HFF-Myc (cell line): ENCODE results near the gene ANKIB1.

Experiments used
- DNase-seq: peaks from one replicate; pipeline ENCODE4 v3.0.0-alpha.2; 2011; ENCODE audit warnings: low read depth; ENCODE audit errors: extremely low read depth
- H3K4me3 ChIP-seq: replicated peaks from 2 replicates; pipeline ENCODE4 v1.5.1; 2011; ENCODE audit warnings: low read depth, mild to moderate bottlenecking, control low read depth, low read length
- TF ChIP-seq, protein P1 (sequence below): IDR thresholded peaks from 2 replicates; pipeline ENCODE4 v1.5.1; 2012; ENCODE audit warnings: mild to moderate bottlenecking, low read depth, low read length, control low read depth; ENCODE audit errors: missing control alignments

ANKIB1 gene

GRCh38 chr7:92281031-92281430 is 35.3 kb downstream of the ANKIB1 start:
- H3K4me3 ChIP-seq, result no peak overlapping the region
- TF ChIP-seq, protein P1, sequence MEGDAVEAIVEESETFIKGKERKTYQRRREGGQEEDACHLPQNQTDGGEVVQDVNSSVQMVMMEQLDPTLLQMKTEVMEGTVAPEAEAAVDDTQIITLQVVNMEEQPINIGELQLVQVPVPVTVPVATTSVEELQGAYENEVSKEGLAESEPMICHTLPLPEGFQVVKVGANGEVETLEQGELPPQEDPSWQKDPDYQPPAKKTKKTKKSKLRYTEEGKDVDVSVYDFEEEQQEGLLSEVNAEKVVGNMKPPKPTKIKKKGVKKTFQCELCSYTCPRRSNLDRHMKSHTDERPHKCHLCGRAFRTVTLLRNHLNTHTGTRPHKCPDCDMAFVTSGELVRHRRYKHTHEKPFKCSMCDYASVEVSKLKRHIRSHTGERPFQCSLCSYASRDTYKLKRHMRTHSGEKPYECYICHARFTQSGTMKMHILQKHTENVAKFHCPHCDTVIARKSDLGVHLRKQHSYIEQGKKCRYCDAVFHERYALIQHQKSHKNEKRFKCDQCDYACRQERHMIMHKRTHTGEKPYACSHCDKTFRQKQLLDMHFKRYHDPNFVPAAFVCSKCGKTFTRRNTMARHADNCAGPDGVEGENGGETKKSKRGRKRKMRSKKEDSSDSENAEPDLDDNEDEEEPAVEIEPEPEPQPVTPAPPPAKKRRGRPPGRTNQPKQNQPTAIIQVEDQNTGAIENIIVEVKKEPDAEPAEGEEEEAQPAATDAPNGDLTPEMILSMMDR, result no peak
- no peak for DNase-seq

GRCh38 chr7:92282221-92282814 is 36.5 kb downstream of the ANKIB1 start:
- DNase-seq, result no peak
- TF ChIP-seq, protein P1, result no peak
- no peak overlapping the region for H3K4me3 ChIP-seq

- DNase-seq, result no peak
- TF ChIP-seq, protein P1, result no peak
- no peak overlapping the region for H3K4me3 ChIP-seq
These were observed 37.2 kb downstream of the ANKIB1 start for GRCh38 chr7:92282930-92283329.

DNA sequence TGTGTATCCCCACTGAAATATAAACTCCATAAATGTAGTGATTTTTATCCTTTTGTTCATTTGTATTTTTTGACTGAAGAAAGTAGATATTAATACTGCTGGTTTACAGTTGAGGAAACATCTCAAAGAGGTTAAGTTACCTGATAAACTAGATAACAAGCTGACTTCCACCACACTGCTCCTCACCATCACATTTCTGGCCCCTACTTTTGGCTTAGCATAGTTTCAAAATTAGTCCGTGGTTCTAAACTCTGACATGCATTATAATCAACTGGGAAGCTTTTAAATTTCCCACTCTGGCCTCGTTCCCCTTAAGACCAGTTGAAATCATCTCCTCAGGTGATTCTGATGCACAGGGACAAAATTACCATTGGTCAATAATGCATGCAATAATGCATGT is 43.5 kb downstream of the ANKIB1 start:
- no peak for DNase-seq
- H3K4me3 ChIP-seq, result no peak overlapping the region
- TF ChIP-seq, protein P1, result no peak

DNA sequence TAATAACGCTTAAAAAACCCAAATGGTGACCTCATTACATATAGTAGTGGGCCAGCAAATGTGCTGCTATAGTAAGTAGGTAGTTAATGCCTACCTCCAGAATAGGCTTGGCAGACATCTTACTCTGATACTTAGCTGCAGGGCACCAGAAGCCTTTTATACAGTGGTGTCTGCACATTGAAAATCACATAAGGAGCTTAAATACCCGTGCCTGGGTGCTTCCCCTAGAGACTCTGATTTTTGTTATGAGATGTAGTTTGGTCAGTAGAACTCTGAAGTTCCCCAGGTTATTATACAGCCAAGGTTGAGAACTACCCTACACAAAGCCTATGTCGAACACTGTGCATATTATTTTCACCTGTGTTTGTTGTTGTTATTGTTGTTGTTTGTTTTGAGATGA is 47.2 kb downstream of the ANKIB1 start:
- TF ChIP-seq, protein P1, result no peak
- no peak for DNase-seq
- no peak overlapping the region for H3K4me3 ChIP-seq

DNA sequence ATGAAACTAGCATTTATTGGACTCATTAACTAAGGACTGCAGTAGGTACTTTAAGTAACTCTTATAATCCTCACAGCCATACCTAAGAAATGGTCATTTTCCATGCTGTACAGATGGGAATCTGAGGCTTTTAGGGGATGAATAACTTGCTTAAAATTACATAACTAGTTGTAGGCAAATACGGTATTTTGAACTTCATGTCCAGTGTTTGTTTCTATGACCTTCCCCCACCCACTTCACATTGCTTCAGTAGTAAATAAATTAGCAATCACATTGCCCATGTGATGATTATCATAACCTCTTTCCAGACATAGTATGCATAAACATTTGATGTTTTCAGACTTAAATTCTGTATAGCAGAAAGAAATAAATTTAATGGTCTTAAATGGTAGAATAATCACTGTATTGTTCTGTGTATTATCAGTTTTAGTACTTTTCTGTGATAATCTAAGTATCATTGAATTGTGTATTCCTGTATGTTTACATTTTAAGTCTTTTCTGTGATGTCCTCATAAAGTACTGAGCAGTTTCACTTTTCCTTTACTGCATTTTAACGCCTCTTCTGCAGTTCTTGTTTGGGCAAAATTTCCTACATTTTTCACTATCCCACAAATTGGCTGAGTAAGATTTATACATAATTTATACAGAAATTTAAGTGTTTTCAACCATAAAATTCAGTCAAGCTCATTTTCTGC is 48.3 kb downstream of the ANKIB1 start:
- no peak overlapping the region for H3K4me3 ChIP-seq
- no peak for DNase-seq
- TF ChIP-seq, protein P1, result no peak

DNA sequence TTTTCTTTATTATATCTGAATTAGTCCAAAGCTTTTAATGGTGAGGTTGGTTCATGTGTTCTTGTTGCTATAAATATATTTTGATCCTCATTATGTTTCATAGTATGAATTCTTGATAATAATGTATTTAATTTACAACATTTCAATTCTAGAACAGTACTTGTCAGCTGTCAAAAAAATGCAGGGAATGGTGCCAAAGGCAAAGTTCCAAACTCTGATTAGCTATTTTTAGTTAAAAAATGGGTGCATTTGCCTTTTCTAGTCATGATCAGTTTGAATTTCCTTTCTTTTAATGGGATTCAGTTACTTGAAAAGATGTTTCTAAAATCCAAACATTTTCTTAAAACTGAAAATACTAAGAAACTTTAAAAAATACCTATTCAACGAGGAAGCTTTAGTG is 49.6 kb downstream of the ANKIB1 start:
- TF ChIP-seq, protein P1, result no peak
- no peak for DNase-seq
- H3K4me3 ChIP-seq, result no peak overlapping the region
